Activated CD8-positive, alpha-beta T cell treated with anti-CD3 and anti-CD28 coated beads for 36 hours (primary cell): ENCODE measurements around the gene MEF2D. TPM values are rescaled to one million over a fixed set of nuclear protein-coding genes. Genes with fewer than 3 reads are reported as not detected.

ENCODE experiments used
- ATAC-seq: fragments of 200-7000 bp; cut with Tn5 transposase; one replicate; pipeline ENCODE4 v1.10.0; 2021; ENCODE audit warnings: mild to moderate bottlenecking, moderate library complexity
- CTCF ChIA-PET: fragments of 350-600 bp; sonication (Branson Sonifier 250); formaldehyde crosslinking; loops from one replicate; lab custom pipeline; 2021; ENCODE audit warnings: antibody characterized with exemption; lab: Charles Lee
- POLR2A ChIA-PET: fragments of 350-600 bp; sonication (Branson Sonifier 250); formaldehyde crosslinking; loops from one replicate; lab custom pipeline; 2021; ENCODE audit warnings: antibody characterized with exemption; lab: Charles Lee
- DNase-seq: peaks from one replicate; pipeline ENCODE4 v3.0.0-alpha.2; 2020
- H3K27ac Mint-ChIP-seq: one replicate; pipeline ENCODE4 v1.8.0; 2021; ENCODE audit warnings: mild to moderate bottlenecking, mixed read lengths
- H3K27me3 Mint-ChIP-seq: one replicate; pipeline ENCODE4 v1.8.0; 2021; ENCODE audit warnings: mixed read lengths
- H3K36me3 Mint-ChIP-seq: one replicate; pipeline ENCODE4 v1.8.0; 2021; ENCODE audit warnings: low read depth, mixed read lengths
- H3K4me1 Mint-ChIP-seq: one replicate; pipeline ENCODE4 v1.8.0; 2021; ENCODE audit warnings: low read depth, mixed read lengths
- H3K4me3 Mint-ChIP-seq: one replicate; pipeline ENCODE4 v1.8.0; 2021; ENCODE audit warnings: mild to moderate bottlenecking, moderate library complexity, mixed read lengths
- H3K9me3 Mint-ChIP-seq: one replicate; pipeline ENCODE4 v1.8.0; 2021; ENCODE audit warnings: mixed read lengths
- intact Hi-C: fragments of 100-400 bp; cut with micrococcal nuclease; formaldehyde crosslinking; loops from one replicate; pipeline ENCODE4 v1.10.0; 2022
- total RNA-seq, 2 experiments: library from RNA; stranded (reverse); gene quantifications; one replicate each; pipeline ENCODE4 v1.2.3, GENCODE V29; 2021
- TF ChIP-seq, protein P1 (sequence below): fragments of 200-600 bp; IDR thresholded peaks from one replicate; pipeline ENCODE4 v1.8.0; 2022; ENCODE audit warnings: antibody characterized with exemption, mild to moderate bottlenecking

The MEF2D gene
- total RNA-seq, 2 experiments from 2014 or later: 35.3 to 35.8 TPM

DNA sequence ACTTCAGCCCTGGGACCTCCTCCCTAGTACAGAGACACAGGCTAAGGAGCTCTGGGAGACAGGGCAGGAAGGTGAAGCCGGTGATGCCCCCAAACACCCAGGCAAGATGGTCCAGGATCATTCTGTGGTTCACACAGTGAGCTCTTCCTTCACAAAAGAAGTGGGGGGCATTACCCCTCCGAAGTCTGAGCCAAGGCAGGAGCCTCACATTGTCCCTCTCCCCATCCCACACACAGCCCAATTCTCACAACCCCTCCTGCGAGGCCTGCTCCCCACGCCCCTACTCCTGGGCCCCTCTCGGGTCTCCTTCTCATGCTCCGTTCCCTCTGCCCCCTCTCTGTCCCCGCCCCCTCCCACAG is 10.7 kb downstream of the MEF2D start:
- Mint-ChIP-seq H3K27me3 (no peaks in the 10 kb centered on the region), H3K4me3 (peak overlapping the region; percentile 48)

DNA sequence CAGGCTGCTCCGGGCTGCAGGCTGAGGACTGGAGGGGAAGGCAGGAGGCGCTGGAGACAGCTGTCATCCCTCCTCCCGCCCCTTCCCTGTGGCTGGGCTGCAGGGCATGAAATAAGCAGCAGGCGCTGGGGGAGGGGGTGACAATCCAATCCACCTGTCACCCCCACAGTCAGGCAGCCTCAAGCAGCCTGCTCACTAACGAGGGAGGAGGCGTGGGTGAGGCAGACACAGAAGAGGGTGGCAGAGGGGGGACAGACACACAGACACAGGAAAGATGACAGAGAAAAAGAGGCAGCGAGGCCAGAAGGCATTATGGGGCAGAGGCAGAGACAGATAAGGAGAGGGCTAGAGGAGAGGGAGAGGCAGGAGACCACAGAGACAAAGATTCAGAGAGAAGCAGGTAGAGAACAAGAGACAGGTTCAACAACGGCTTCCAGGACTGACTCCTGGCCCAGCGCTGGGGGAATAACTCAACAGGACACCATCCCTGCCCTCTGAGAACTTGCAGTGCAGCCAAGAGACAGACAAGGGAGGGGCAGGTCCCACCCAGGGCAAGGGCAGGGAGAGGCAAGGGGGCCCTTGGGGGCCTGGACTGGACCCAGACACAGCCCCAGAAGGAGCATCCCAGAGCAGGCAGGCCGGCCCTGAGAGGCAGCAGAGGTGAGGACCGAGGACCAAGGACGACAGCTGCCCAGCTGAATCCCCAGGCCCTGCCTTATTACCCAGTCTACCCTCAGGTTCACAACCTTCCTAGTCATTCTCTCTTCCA is 11.2 kb downstream of the MEF2D start:
- CTCF ChIA-PET: interaction anchor here (0.7 to 14.3 kb wide), 10 partner anchors 9 to 135 kb away, joined by 3 to 220 read pairs (median 4); partner anchors contain the start of genes IQGAP3 and MEF2D
- Mint-ChIP-seq H3K9me3 (no peaks in the 10 kb centered on the region), H3K36me3 (peaks cover 18% of the 10 kb centered on the region), H3K4me3 (peak overlapping the region; percentile 48), H3K4me1 (peaks cover 85% of the 10 kb centered on the region), H3K27ac (peak overlapping the region; percentile 86), H3K27me3 (no peaks in the 10 kb centered on the region)
- TF ChIP-seq, protein P1, sequence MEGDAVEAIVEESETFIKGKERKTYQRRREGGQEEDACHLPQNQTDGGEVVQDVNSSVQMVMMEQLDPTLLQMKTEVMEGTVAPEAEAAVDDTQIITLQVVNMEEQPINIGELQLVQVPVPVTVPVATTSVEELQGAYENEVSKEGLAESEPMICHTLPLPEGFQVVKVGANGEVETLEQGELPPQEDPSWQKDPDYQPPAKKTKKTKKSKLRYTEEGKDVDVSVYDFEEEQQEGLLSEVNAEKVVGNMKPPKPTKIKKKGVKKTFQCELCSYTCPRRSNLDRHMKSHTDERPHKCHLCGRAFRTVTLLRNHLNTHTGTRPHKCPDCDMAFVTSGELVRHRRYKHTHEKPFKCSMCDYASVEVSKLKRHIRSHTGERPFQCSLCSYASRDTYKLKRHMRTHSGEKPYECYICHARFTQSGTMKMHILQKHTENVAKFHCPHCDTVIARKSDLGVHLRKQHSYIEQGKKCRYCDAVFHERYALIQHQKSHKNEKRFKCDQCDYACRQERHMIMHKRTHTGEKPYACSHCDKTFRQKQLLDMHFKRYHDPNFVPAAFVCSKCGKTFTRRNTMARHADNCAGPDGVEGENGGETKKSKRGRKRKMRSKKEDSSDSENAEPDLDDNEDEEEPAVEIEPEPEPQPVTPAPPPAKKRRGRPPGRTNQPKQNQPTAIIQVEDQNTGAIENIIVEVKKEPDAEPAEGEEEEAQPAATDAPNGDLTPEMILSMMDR: no peak
- intact Hi-C loops: no loop called here
- DNase-seq: peak; percentile 80
- peak; percentile 48 for ATAC-seq
- POLR2A ChIA-PET: interaction anchor here (0.7 to 15.0 kb wide), 7 partner anchors 9 to 207 kb away, joined by 3 to 245 read pairs (median 3); partner anchors contain the start of gene MEF2D

More for the DNA sequence above, 10.7 kb downstream of the MEF2D start:
- POLR2A ChIA-PET: interaction anchor here (1.4 to 15.0 kb wide), 4 partner anchors 9 to 35 kb away, joined by 3 to 245 read pairs (median 10); partner anchors contain the start of gene MEF2D
- peaks cover 19% of the 10 kb centered on the region for H3K36me3 Mint-ChIP-seq
- H3K9me3 Mint-ChIP-seq: no peaks in the 10 kb centered on the region
- peaks cover 87% of the 10 kb centered on the region for H3K4me1 Mint-ChIP-seq
- intact Hi-C loops: no loop called here
- ATAC-seq: no peak
- TF ChIP-seq, protein P1: no peak
- no peak for DNase-seq
- CTCF ChIA-PET: interaction anchor here (0.9 to 14.3 kb wide), 5 partner anchors 9 to 138 kb away, joined by 3 to 220 read pairs (median 4); partner anchors contain the start of gene MEF2D
- H3K27ac Mint-ChIP-seq: peak overlapping the region; percentile 86

DNA sequence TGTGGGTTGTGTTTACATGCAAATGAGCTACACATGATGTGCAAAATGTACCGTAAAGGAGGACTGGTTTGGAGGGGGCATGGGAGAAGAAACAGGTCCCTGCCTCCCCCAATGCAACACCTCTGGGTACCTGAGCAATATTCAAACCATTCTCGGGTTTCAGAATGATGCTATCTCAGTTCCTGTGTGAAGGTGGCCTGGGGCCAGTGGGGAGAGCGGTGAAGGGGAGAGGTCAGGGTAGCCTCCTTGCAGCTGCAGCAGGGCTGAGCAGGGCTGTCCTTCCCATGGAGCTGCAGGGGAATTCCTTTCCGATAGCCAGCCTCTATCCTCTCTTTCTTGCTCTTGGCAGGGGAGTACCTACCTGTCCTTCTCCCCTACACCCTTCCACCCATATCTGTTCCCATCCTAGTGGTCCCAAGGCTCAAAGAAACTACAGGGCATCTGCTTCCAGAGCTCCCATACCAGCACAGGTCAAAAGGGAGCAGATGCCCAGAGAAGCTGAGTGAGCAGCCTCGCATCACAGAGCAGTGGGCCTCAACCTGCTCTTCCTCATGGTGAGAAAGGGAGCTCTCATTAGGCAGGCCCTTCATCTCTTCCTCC is 11.9 kb downstream of the MEF2D start:
- H3K4me1 Mint-ChIP-seq: peaks cover 82% of the 10 kb centered on the region
- H3K27me3 Mint-ChIP-seq: no peaks in the 10 kb centered on the region
- TF ChIP-seq, protein P1: no peak
- CTCF ChIA-PET: interaction anchor here (0.7 to 14.3 kb wide), 10 partner anchors 8 to 138 kb away, joined by 3 to 220 read pairs (median 4); partner anchors contain the start of genes IQGAP3 and MEF2D
- peak; percentile 63 for ATAC-seq
- intact Hi-C loops: no loop called here
- peak overlapping the region; percentile 48 for H3K4me3 Mint-ChIP-seq
- POLR2A ChIA-PET: interaction anchor here (0.8 to 15.0 kb wide), 7 partner anchors 8 to 207 kb away, joined by 3 to 245 read pairs (median 3); partner anchors contain the start of gene MEF2D
- H3K36me3 Mint-ChIP-seq: peaks cover 16% of the 10 kb centered on the region
- peak overlapping the region; percentile 86 for H3K27ac Mint-ChIP-seq
- DNase-seq: peak; percentile 77
- H3K9me3 Mint-ChIP-seq: no peaks in the 10 kb centered on the region

DNA sequence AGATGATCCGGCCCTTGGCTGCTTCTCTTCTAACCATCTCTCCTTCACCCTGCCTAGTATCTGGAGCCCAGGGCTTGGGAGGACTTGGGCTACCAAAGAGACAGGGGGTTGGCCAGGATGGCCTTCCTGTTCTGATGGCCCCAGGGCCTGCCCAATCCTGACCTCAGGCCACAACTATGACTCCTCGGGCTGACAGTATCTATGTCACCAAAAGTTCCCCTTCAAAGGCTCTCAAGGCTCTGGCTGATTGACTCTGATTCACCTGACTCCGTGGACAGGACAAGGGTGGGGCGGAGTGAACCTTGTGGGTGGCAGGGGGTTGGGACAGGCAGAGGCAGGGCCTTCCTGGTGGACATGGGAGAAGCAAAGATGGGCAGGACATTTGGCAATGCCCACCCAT is 12.7 kb downstream of the MEF2D start:
- DNase-seq: peak; percentile 74
- ATAC-seq: peak; percentile 68
- ChIA-PET POLR2A (interaction anchor here (1.2 to 15.0 kb wide), 3 partner anchors 12 to 113 kb away, joined by 3 to 245 read pairs (median 17); partner anchors contain the start of gene MEF2D), CTCF (interaction anchor here (1.1 to 14.3 kb wide), 7 partner anchors 13 to 139 kb away, joined by 3 to 220 read pairs (median 4); partner anchors contain the start of genes IQGAP3 and MEF2D)
- no peaks in the 10 kb centered on the region for H3K9me3 Mint-ChIP-seq
- H3K36me3 Mint-ChIP-seq: peaks cover 16% of the 10 kb centered on the region
- peak overlapping the region; percentile 86 for H3K27ac Mint-ChIP-seq
- TF ChIP-seq, protein P1: no peak
- H3K4me1 Mint-ChIP-seq: peaks cover 75% of the 10 kb centered on the region
- H3K27me3 Mint-ChIP-seq: no peaks in the 10 kb centered on the region
- H3K4me3 Mint-ChIP-seq: peak overlapping the region; percentile 48
- intact Hi-C loops: no loop called here
